HUDEP-2 (cell line): ENCODE results near the gene PPP2R5B.
A peak's percentile ranks its signal among the peaks of the same experiment; 100 is the strongest.

ENCODE experiments used
- DNase-seq, 76 experiments: peaks; one replicate each; lab custom pipeline; 2025; ENCODE audit not compliant: unreplicated experiment in 76 of 76; lab: John Stamatoyannopoulos, UW

The PPP2R5B gene

GRCh38 chr11:64925536-64926436, 1.3 kb downstream of the PPP2R5B start:
- DNase-seq = peak in 45 of 76 experiments; percentile 6 to 66 (median 26)

- DNase-seq = no peak
Measured at GRCh38 chr11:64926689-64927088, 2.2 kb downstream of the PPP2R5B start.

- no peak for DNase-seq
Measured at GRCh38 chr11:64928957-64929356, 4.5 kb downstream of the PPP2R5B start.

DNA sequence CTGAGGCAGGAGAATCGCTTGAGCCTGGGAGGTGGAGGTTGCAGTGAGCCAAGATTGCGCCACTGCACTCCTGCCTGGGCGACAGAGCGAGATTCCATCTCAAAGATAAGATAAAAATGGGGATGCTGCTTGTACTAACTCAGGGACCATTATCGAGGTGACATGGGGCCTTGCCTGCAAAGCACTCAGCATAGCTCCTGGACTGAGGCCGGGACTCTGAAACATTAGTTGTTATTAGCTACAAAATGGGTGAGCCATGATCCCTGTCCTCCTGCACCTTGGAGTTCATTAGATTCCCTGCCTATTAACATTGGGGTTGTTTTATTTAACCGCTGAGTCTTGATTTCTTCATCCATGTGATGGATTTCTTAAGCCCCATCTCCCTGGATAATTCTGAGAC, 5.1 kb downstream of the PPP2R5B start:
- DNase-seq = no peak

GRCh38 chr11:64930340-64930739, 5.9 kb downstream of the PPP2R5B start:
- DNase-seq = no peak

DNA sequence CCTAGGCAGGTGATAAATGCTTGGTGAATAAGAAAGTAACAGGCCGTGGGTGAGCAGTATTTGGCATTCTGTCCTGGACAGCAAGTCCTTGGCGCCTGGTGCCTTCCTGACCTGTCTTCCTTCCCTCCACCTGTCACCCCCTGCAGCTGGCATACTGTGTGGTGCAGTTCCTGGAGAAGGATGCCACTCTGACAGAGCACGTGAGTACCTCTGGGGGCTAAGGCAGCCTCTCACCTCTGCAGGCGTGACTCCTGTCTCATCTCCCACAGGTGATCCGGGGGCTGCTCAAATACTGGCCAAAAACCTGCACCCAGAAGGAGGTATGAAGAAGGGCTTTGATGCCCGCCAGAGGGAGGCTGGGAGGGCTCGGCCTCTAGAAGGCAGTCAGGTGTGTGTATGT, 6.8 kb downstream of the PPP2R5B start:
- DNase-seq = no peak

DNA sequence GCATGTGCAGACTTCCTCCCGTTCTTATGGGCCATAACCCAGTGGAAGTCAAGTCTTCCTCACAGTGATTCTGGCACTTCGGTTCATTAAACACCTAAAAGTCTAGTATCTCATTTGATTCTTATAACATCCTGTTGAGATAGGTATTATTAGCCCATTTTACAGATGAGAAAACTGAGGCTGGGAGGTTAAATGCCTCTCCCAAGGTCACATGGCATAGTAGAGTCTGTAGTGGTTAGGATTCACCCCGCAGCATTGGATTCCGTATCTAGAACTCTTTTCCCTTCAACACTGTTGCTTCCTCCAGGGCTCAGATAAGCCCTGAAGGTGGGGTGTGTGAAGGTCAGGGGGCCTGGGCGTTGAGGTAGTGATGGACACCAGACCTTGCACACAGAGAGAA, 7.8 kb downstream of the PPP2R5B start:
- no peak for DNase-seq

GRCh38 chr11:64933213-64933934, 8.9 kb downstream of the PPP2R5B start:
- DNase-seq = no peak

GRCh38 chr11:64933935-64934681, 9.6 kb downstream of the PPP2R5B start:
- no peak for DNase-seq

GRCh38 chr11:64934682-64935358, 10.3 kb downstream of the PPP2R5B start:
- DNase-seq = no peak

DNA sequence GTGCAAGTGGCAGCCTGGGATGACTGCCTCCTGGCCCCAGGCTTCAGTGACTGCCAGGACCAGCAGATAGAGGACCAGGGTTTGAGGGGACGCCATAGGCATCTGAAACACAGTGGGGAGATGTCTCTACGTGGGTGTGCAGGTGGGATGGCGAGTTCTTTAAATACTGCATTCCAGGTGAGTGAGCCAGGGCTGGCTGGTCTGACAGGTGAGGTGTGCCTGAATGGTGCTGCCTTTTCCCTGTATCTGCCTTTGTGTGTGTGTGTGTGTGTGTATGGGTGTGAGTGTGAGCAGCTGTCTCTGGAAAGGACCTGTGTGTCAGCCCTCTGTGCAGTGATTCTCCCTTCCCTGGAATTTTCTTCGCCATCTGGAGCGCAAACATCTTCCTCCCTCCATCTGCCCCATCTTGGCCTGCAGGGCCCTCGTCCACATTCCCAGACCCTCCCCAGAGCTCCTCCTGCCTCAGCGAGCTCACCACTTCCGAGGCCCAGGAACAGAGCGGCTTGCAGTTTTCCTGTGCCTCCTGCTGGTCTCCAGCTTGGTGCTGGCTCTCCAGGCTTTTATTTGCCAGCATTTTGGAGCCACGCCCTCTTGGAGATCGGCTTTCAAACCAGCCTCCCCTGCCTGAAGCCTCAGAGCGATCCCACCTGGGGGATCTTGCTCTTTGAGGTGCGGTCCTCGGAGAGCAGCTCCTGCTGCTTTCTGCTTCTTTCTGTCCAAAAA, 11.0 kb downstream of the PPP2R5B start, which contains the start of gene GPHA2:
TSS of gene GPHA2 (minus strand) at position 535 of the 723 bp plus-strand sequence. CDS start at position 102, 433 bp downstream.
- no peak for DNase-seq

- no peak for DNase-seq
Measured at GRCh38 chr11:64936539-64936938, 12.1 kb downstream of the PPP2R5B start.

GRCh38 chr11:64947208-64947814, 22.8 kb downstream of the PPP2R5B start:
- DNase-seq = no peak

- DNase-seq = no peak
Measured at GRCh38 chr11:64951529-64951928, 27.0 kb downstream of the PPP2R5B start.

GRCh38 chr11:64954201-64954600, 29.7 kb downstream of the PPP2R5B start:
- DNase-seq = no peak

GRCh38 chr11:64959498-64959897, 35.0 kb downstream of the PPP2R5B start:
- no peak for DNase-seq

DNA sequence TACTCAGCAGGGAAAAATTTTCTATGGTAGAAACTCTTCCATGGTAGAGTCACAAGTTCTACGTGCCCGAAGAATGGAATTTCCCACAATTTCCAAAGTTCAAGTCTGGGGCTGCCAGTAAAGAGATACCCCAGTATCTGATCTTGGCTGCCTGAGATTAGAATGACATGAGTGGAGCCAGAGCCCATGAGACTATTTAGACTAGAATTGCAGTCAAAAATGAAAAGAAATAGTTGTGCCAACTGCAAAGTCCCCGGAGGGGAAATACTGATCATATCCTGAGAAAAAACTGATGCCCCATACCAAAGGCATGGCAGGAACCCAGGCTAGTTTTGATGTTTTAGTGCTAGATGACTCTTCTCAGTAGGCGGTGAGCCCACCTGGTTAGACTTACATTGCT, 36.2 kb downstream of the PPP2R5B start:
- peak in 3 of 76 experiments; percentile 4 to 23 (median 11) for DNase-seq

DNA sequence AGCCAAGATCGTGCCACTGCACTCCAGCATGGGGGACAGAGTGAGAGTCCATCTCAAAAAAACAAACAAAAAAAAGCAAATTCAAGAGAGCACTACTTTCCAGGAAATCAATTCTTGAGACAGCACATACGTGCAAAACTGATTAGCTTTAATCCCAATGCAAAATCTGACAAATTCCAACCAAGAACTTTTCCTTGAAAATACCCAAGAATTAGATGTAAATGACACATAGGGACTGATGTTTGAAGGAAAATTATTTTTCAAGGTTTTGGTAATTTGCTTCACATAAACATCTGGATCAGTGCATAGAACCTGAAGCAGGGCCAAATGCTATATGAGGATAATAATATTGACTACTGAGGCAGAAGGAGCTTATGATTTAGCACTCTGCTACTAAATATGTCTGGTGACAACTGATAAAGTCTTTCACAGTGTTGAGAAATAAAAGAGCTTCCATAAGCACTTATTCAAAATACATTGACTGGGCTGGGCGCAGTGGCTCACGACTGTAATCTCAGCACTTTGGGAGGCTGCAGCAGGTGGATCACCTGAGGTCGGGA, 38.7 kb downstream of the PPP2R5B start:
- no peak for DNase-seq

- no peak for DNase-seq
Measured at GRCh38 chr11:64967375-64967774, 42.9 kb downstream of the PPP2R5B start.
